Measurements from ENCODE around the gene TBXAS1.

Gene TBXAS1

DNA sequence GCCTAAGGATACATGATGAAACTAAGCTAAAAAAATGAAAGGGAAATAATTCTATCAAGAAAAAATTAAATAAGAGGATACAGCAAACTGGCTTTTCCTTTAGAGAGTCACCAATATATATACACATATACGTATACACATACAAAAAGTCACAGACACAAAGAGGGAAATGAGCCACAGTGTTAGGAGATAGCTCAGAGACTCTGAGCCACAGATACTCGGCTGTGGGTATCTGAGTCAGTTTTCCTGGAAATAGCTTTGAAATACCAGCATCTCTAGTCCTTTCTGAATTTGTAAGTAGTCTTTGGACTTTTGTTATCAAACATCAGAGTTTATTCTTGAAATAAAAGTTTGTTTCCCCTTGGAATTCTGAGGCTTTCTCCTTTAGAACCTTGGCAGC lies 111.8 kb downstream of the TBXAS1 start:
- Histone ChIP-seq H3K79me2 (ENCODE audit: control insufficient read depth, low read length) (no peaks in the 10 kb centered on the region), H3K27me3 (ENCODE audit: control insufficient read depth, low read length) (peaks cover 7% of the 10 kb centered on the region; the same call in 1 of the 2 replicates), H3K4me1 (ENCODE audit: control insufficient read depth, low read length) (peaks cover 7% of the 10 kb centered on the region; the same call in 1 of the 2 replicates), H3K9me2 (replicated peaks; ENCODE audit: control insufficient read depth, low read length) (no peaks in the 10 kb centered on the region), H3K4me3 (ENCODE audit: low read length) (no peak overlapping the region), H3F3A (ENCODE audit: control insufficient read depth, insufficient read depth) (no peaks in the 10 kb centered on the region), H3K36me3 (ENCODE audit: control insufficient read depth, low read length) (no peaks in the 10 kb centered on the region), H4K20me1 (ENCODE audit: control insufficient read depth, insufficient read depth, low read depth, low read length) (no peaks in the 10 kb centered on the region), H3K9me3 (ENCODE audit: control insufficient read depth, insufficient read depth, low read length) (no peaks in the 10 kb centered on the region), H3K4me2 (ENCODE audit: low read length) (no peak overlapping the region), H3K27ac (ENCODE audit: low read depth, low read length) (no peak overlapping the region)
- TF ChIP-seq EZH2phosphoT487 (IDR thresholded peaks at IDR 0.05; ENCODE audit: borderline replicate concordance, low read length): no peak
- TF ChIP-seq, protein P1, sequence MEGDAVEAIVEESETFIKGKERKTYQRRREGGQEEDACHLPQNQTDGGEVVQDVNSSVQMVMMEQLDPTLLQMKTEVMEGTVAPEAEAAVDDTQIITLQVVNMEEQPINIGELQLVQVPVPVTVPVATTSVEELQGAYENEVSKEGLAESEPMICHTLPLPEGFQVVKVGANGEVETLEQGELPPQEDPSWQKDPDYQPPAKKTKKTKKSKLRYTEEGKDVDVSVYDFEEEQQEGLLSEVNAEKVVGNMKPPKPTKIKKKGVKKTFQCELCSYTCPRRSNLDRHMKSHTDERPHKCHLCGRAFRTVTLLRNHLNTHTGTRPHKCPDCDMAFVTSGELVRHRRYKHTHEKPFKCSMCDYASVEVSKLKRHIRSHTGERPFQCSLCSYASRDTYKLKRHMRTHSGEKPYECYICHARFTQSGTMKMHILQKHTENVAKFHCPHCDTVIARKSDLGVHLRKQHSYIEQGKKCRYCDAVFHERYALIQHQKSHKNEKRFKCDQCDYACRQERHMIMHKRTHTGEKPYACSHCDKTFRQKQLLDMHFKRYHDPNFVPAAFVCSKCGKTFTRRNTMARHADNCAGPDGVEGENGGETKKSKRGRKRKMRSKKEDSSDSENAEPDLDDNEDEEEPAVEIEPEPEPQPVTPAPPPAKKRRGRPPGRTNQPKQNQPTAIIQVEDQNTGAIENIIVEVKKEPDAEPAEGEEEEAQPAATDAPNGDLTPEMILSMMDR (IDR thresholded peaks at IDR 0.05; ENCODE audit: low read depth, low read length, poor library complexity, severe bottlenecking): no peak

DNA sequence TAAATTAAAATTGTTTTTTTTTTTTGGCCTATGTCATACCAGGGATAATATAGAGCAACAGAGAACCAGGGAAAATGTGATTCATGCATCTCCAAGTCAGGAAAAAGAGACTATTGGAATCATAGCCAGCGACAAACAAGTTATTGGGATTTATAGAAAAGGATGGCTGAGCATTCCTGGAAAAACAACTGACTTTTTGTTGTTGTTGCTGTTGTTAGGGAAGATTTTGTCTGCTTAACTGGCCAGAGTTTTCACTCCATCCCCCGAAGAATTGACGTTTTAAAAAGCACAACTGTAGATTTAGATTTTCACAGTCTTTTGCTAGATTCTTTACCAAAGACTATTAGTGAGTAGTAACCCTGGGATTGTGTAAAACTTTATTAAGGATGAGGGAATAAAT lies 112.4 kb downstream of the TBXAS1 start:
- Histone ChIP-seq H3K36me3 (ENCODE audit: control insufficient read depth, low read length) (no peaks in the 10 kb centered on the region), H3K9me2 (replicated peaks; ENCODE audit: control insufficient read depth, low read length) (no peaks in the 10 kb centered on the region), H3K4me2 (ENCODE audit: low read length) (no peak overlapping the region), H3K4me1 (ENCODE audit: control insufficient read depth, low read length) (peaks cover 7% of the 10 kb centered on the region; the same call in 1 of the 2 replicates), H3K9me3 (ENCODE audit: control insufficient read depth, insufficient read depth, low read length) (no peaks in the 10 kb centered on the region), H3K4me3 (ENCODE audit: low read length) (no peak overlapping the region), H3K27ac (ENCODE audit: low read depth, low read length) (no peak overlapping the region), H3K79me2 (ENCODE audit: control insufficient read depth, low read length) (no peaks in the 10 kb centered on the region), H3F3A (ENCODE audit: control insufficient read depth, insufficient read depth) (no peaks in the 10 kb centered on the region), H3K27me3 (ENCODE audit: control insufficient read depth, low read length) (peaks cover 7% of the 10 kb centered on the region; the same call in 1 of the 2 replicates), H4K20me1 (ENCODE audit: control insufficient read depth, insufficient read depth, low read depth, low read length) (no peaks in the 10 kb centered on the region)
- TF ChIP-seq EZH2phosphoT487 (IDR thresholded peaks at IDR 0.05; ENCODE audit: borderline replicate concordance, low read length): no peak
- TF ChIP-seq, protein P1 (IDR thresholded peaks at IDR 0.05; ENCODE audit: low read depth, low read length, poor library complexity, severe bottlenecking): no peak

DNA sequence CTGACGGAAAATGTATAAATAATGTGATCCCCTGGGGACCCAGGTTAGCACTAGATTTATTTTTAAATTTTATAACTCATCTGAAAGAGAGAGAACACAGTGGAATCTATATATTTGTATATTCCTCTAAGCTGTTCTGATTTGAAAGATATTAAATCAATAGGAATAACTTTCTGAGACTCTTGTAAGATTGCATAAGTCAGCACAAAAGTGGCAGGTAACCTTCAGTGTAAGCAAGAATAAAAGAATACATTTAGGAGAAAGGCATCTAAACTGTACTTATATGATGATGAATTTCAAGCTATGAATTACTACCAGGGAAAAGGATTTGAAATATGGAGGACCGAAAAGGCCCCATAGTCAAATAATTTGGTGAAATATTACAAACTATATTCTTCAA lies 112.8 kb downstream of the TBXAS1 start:
- peaks cover 7% of the 10 kb centered on the region; the same call in 1 of the 2 replicates for H3K4me1 ChIP-seq (ENCODE audit: control insufficient read depth, low read length)
- H3K4me3 ChIP-seq (ENCODE audit: low read length): no peak overlapping the region
- no peak for TF ChIP-seq EZH2phosphoT487 (IDR thresholded peaks at IDR 0.05; ENCODE audit: borderline replicate concordance, low read length)
- TF ChIP-seq, protein P1 (IDR thresholded peaks at IDR 0.05; ENCODE audit: low read depth, low read length, poor library complexity, severe bottlenecking): no peak
- no peaks in the 10 kb centered on the region for H3K79me2 ChIP-seq (ENCODE audit: control insufficient read depth, low read length)
- no peaks in the 10 kb centered on the region for H4K20me1 ChIP-seq (ENCODE audit: control insufficient read depth, insufficient read depth, low read depth, low read length)
- no peaks in the 10 kb centered on the region for H3K36me3 ChIP-seq (ENCODE audit: control insufficient read depth, low read length)
- H3K9me3 ChIP-seq (ENCODE audit: control insufficient read depth, insufficient read depth, low read length): no peaks in the 10 kb centered on the region
- no peak overlapping the region for H3K4me2 ChIP-seq (ENCODE audit: low read length)
- peaks cover 11% of the 10 kb centered on the region; the same call in 1 of the 2 replicates for H3K27me3 ChIP-seq (ENCODE audit: control insufficient read depth, low read length)
- H3K27ac ChIP-seq (ENCODE audit: low read depth, low read length): no peak overlapping the region
- no peaks in the 10 kb centered on the region for H3K9me2 ChIP-seq (replicated peaks; ENCODE audit: control insufficient read depth, low read length)
- no peaks in the 10 kb centered on the region for H3F3A ChIP-seq (ENCODE audit: control insufficient read depth, insufficient read depth)

All from DOHH2 (cell line).